ENCODE data around the gene SOX14. TPM values are rescaled to one million over a fixed set of nuclear protein-coding genes. Genes with fewer than 3 reads are reported as not detected.

The SOX14 gene
- total RNA-seq, 1 experiment from 2014 or later: not detected

GRCh38 chr3:137768361-137769321 lies 4.5 kb downstream of the SOX14 start:
- no peak for DNase-seq (ENCODE audit: low read depth)

GRCh38 chr3:137769322-137770065 lies 5.4 kb downstream of the SOX14 start:
- no peak for DNase-seq (ENCODE audit: low read depth)

GRCh38 chr3:137770066-137770834 lies 6.1 kb downstream of the SOX14 start:
- DNase-seq (ENCODE audit: low read depth): no peak

- DNase-seq (ENCODE audit: low read depth): no peak
These were observed 6.8 kb downstream of the SOX14 start for GRCh38 chr3:137770835-137771399.

- no peak for DNase-seq (ENCODE audit: low read depth)
These were observed 7.5 kb downstream of the SOX14 start for GRCh38 chr3:137771401-137772213.

- DNase-seq (ENCODE audit: low read depth): no peak
These were observed 8.3 kb downstream of the SOX14 start for GRCh38 chr3:137772214-137772955.

GRCh38 chr3:137778941-137779340 lies 14.8 kb downstream of the SOX14 start:
- no peak for DNase-seq (ENCODE audit: low read depth)

- no peak for DNase-seq (ENCODE audit: low read depth)
These were observed 23.4 kb downstream of the SOX14 start for GRCh38 chr3:137787529-137787928.

- peak; percentile 12 for DNase-seq (ENCODE audit: low read depth)
These were observed 25.1 kb downstream of the SOX14 start for GRCh38 chr3:137789236-137789635.

GRCh38 chr3:137792626-137793271 lies 28.6 kb downstream of the SOX14 start:
- peak; percentile 33 for DNase-seq (ENCODE audit: low read depth)

GRCh38 chr3:137796993-137797392 lies 32.9 kb downstream of the SOX14 start:
- no peak for DNase-seq (ENCODE audit: low read depth)

- no peak for DNase-seq (ENCODE audit: low read depth)
These were observed 39.1 kb downstream of the SOX14 start for GRCh38 chr3:137803215-137803614.

GRCh38 chr3:137807998-137808397 lies 43.9 kb downstream of the SOX14 start:
- no peak for DNase-seq (ENCODE audit: low read depth)

- no peak for DNase-seq (ENCODE audit: low read depth)
These were observed 45.4 kb downstream of the SOX14 start for GRCh38 chr3:137809509-137809908.

- DNase-seq (ENCODE audit: low read depth): no peak
These were observed 47.9 kb downstream of the SOX14 start for GRCh38 chr3:137812023-137812422.

- no peak for DNase-seq (ENCODE audit: low read depth)
These were observed 51.1 kb downstream of the SOX14 start for GRCh38 chr3:137815251-137815650.
